ENCODE results near the gene ZNG1A.
"Not testable (repeated sequence)": the region's sequence is repeated elsewhere in the genome, so short reads cannot be mapped to it uniquely, and the experiment has no call there.

DNA sequence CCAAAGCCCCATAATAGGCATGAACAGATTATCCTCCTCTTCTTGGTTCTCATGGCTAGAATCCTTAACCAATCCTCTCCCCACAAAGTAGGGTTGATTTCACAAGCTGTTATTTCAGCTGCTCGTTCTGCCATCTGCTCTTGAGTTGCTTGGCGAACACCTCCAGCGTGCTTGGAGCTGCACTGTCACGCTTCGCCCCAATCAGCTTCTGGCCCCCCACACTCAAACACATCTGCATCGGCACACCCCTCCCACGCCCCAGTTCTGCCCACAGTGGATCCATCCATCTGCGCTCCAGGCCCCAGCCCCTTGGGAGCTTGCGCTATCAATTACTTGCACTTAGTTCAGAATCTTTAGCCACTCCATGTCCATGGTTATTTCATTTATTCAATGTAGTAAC is 78.4 kb downstream of the ZNG1A start:
- not testable (repeated sequence) for TF ChIP-seq YY1 (IDR thresholded peaks at IDR 0.05; ENCODE audit: insufficient read depth, insufficient read length); ZNF274 (IDR thresholded peaks at IDR 0.05; ENCODE audit: low read depth, low read length)

Data from NT2/D1 (cell line).